WTC11 (cell line): Measurements from ENCODE around the gene PAM. TPM values are rescaled to one million over a fixed set of nuclear protein-coding genes. Genes with fewer than 3 reads are reported as not detected.
A peak's percentile ranks its signal among the peaks of the same experiment; 100 is the strongest.

Experiments used
- ATAC-seq: fragments of 200-7000 bp; cut with Tn5 transposase; 2 replicates; pipeline ENCODE4 v1.10.0; 2021; ENCODE audit warnings: mild to moderate bottlenecking, moderate library complexity
- CTCF ChIA-PET: fragments of 300-600 bp; sonication (Branson Sonifier 250); formaldehyde crosslinking; loops from one replicate; lab custom pipeline; 2021; ENCODE audit warnings: antibody characterized with exemption; lab: Charles Lee
- POLR2A ChIA-PET: fragments of 350-600 bp; sonication (Branson Sonifier 250); formaldehyde crosslinking; loops from one replicate; lab custom pipeline; 2021; ENCODE audit warnings: antibody characterized with exemption; lab: Charles Lee
- DNase-seq: peaks from one replicate; pipeline ENCODE4 v3.0.0; 2021; ENCODE audit warnings: low spot score
- H3K27ac Mint-ChIP-seq: 2 replicates; pipeline ENCODE4 v1.8.0; 2021; ENCODE audit warnings: mixed read lengths
- H3K27me3 Mint-ChIP-seq: 2 replicates; pipeline ENCODE4 v1.8.0; 2021; ENCODE audit warnings: low read depth, mild to moderate bottlenecking, moderate library complexity, mixed read lengths
- H3K36me3 Mint-ChIP-seq: 2 replicates; pipeline ENCODE4 v1.8.0; 2021; ENCODE audit warnings: mixed read lengths
- H3K4me1 Mint-ChIP-seq: 2 replicates; pipeline ENCODE4 v1.8.0; 2022; ENCODE audit warnings: mixed read lengths
- H3K4me3 Mint-ChIP-seq: 2 replicates; pipeline ENCODE4 v1.8.0; 2021; ENCODE audit warnings: mild to moderate bottlenecking, moderate library complexity, mixed read lengths
- H3K9me3 Mint-ChIP-seq: 2 replicates; pipeline ENCODE4 v1.8.0; 2021; ENCODE audit warnings: mixed read lengths
- AFF4 ChIP-seq: sonication (generic); formaldehyde crosslinking; IDR thresholded peaks from 2 replicates; pipeline ENCODE4 v1.8.1; 2023; ENCODE audit warnings: mild to moderate bottlenecking, missing genetic modification reagents, borderline replicate concordance
- AR ChIP-seq: fragments of 250-450 bp; sonication (Bioruptor Pico); IDR thresholded peaks from 2 replicates; pipeline ENCODE4 v1.9.0; 2021; ENCODE audit warnings: mild to moderate bottlenecking
- ATF3 ChIP-seq: sonication (generic); formaldehyde crosslinking; conservative IDR thresholded peaks from 2 replicates; pipeline ENCODE4 v1.8.1; 2022; ENCODE audit warnings: mild to moderate bottlenecking, missing genetic modification reagents
- CBFB ChIP-seq: sonication (generic); formaldehyde crosslinking; IDR thresholded peaks from 2 replicates; pipeline ENCODE4 v1.8.1; 2022; ENCODE audit warnings: mild to moderate bottlenecking, low read depth, missing genetic modification reagents
- CREB1 ChIP-seq: sonication (generic); formaldehyde crosslinking; IDR thresholded peaks from 2 replicates; pipeline ENCODE4 v1.8.0; 2023; ENCODE audit warnings: mild to moderate bottlenecking, missing genetic modification reagents
- CTCF ChIP-seq: fragments of 200-600 bp; IDR thresholded peaks from 2 replicates; pipeline ENCODE4 v1.8.0; 2022; ENCODE audit warnings: antibody characterized with exemption
- ERG ChIP-seq: fragments of 250-450 bp; sonication (Bioruptor Pico); IDR thresholded peaks from 2 replicates; pipeline ENCODE4 v1.8.0; 2021; ENCODE audit warnings: mild to moderate bottlenecking
- ETV6 ChIP-seq: sonication (generic); formaldehyde crosslinking; IDR thresholded peaks from 2 replicates; pipeline ENCODE4 v1.8.1; 2022; ENCODE audit warnings: mild to moderate bottlenecking, missing genetic modification reagents
- FOXJ3 ChIP-seq: sonication (generic); formaldehyde crosslinking; IDR thresholded peaks from 2 replicates; pipeline ENCODE4 v1.9.0; 2021; ENCODE audit warnings: missing genetic modification reagents, mild to moderate bottlenecking, borderline replicate concordance
- FOXK1 ChIP-seq: sonication (generic); formaldehyde crosslinking; IDR thresholded peaks from 2 replicates; pipeline ENCODE4 v1.8.0; 2022; ENCODE audit warnings: mild to moderate bottlenecking, moderate library complexity, missing genetic modification reagents
- KAT7 ChIP-seq: sonication (generic); formaldehyde crosslinking; IDR thresholded peaks from 2 replicates; pipeline ENCODE4 v1.8.1; 2023; ENCODE audit warnings: missing genetic modification reagents, mild to moderate bottlenecking, borderline replicate concordance
- MLX ChIP-seq: sonication (generic); formaldehyde crosslinking; IDR thresholded peaks from 2 replicates; pipeline ENCODE4 v1.8.1; 2023; ENCODE audit warnings: mild to moderate bottlenecking, missing genetic modification reagents, moderate library complexity
- NR1H2 ChIP-seq: sonication (generic); formaldehyde crosslinking; IDR thresholded peaks from 2 replicates; pipeline ENCODE4 v1.9.0; 2021; ENCODE audit warnings: mild to moderate bottlenecking, moderate library complexity, missing genetic modification reagents
- RORB ChIP-seq: fragments of 250-450 bp; sonication (Bioruptor Pico); IDR thresholded peaks from 2 replicates; pipeline ENCODE4 v1.9.0; 2021; ENCODE audit warnings: mild to moderate bottlenecking
- STAT6 ChIP-seq: sonication (generic); formaldehyde crosslinking; conservative IDR thresholded peaks from 2 replicates; pipeline ENCODE4 v1.8.1; 2023; ENCODE audit warnings: mild to moderate bottlenecking, low read depth, missing genetic modification reagents, moderate library complexity
- TCF7 ChIP-seq: sonication (generic); formaldehyde crosslinking; IDR thresholded peaks from 2 replicates; pipeline ENCODE4 v1.8.0; 2022; ENCODE audit warnings: mild to moderate bottlenecking, low read depth, missing genetic modification reagents, moderate library complexity
- ZBTB21 ChIP-seq: sonication (generic); formaldehyde crosslinking; IDR thresholded peaks from 2 replicates; pipeline ENCODE4 v1.8.1; 2023; ENCODE audit warnings: mild to moderate bottlenecking, missing genetic modification reagents, borderline replicate concordance
- ZNF232 ChIP-seq: sonication (generic); formaldehyde crosslinking; IDR thresholded peaks from 2 replicates; pipeline ENCODE4 v1.8.0; 2022; ENCODE audit warnings: mild to moderate bottlenecking, missing genetic modification reagents
- ZNF263 ChIP-seq: sonication (generic); formaldehyde crosslinking; IDR thresholded peaks from 2 replicates; pipeline ENCODE4 v1.8.1; 2022; ENCODE audit warnings: low read depth, mild to moderate bottlenecking, moderate library complexity, missing genetic modification reagents
- ZNF416 ChIP-seq: fragments of 250-450 bp; sonication (Bioruptor Pico); IDR thresholded peaks from 2 replicates; pipeline ENCODE4 v1.9.0; 2021; ENCODE audit warnings: mild to moderate bottlenecking, inconsistent platforms
- ZNF423 ChIP-seq: fragments of 250-450 bp; sonication (Bioruptor Pico); IDR thresholded peaks from 2 replicates; pipeline ENCODE4 v2.1.2; 2022; ENCODE audit warnings: mild to moderate bottlenecking, moderate library complexity
- ZSCAN18 ChIP-seq: fragments of 250-450 bp; sonication (Bioruptor Pico); IDR thresholded peaks from 2 replicates; pipeline ENCODE4 v2.1.2; 2022; ENCODE audit warnings: mild to moderate bottlenecking, moderate library complexity
- total RNA-seq: library from RNA; stranded (reverse); gene quantifications from 3 replicates; pipeline ENCODE4 v1.2.3, GENCODE V29; 2021

Gene PAM
- total RNA-seq, 1 experiment from 2014 or later: 52.3 TPM

- TF ChIP-seq AFF4 (CRISPR knock-in tag): no peak
- no peak for TF ChIP-seq TCF7
- no peak for TF ChIP-seq ZBTB21
- no peak for TF ChIP-seq ZNF232
- TF ChIP-seq STAT6 (CRISPR knock-in tag): no peak
These were observed 182.8 kb downstream of the PAM start (continued) for GRCh38 chr5:102937894-102938293.

- ATAC-seq: no peak
- no peaks in the 10 kb centered on the region for H3K9me3 Mint-ChIP-seq
- no peak overlapping the region for H3K4me3 Mint-ChIP-seq
- no peaks in the 10 kb centered on the region for H3K36me3 Mint-ChIP-seq
- ChIA-PET POLR2A (no interaction called here), CTCF (no interaction called here)
- H3K27me3 Mint-ChIP-seq: no peaks in the 10 kb centered on the region
- H3K4me1 Mint-ChIP-seq: no peaks in the 10 kb centered on the region
- no peak for DNase-seq
- 0 out of 2 replicates have a peak overlapping the region, but pooled peaks have one; percentile 26 for H3K27ac Mint-ChIP-seq
- no peak for TF ChIP-seq FOXK1
- no peak for TF ChIP-seq CBFB (CRISPR knock-in tag)
- TF ChIP-seq FOXJ3 (CRISPR knock-in tag): no peak
- TF ChIP-seq CTCF: no peak
- no peak for TF ChIP-seq KAT7 (CRISPR knock-in tag)
- TF ChIP-seq NR1H2 (CRISPR knock-in tag): no peak
- no peak for TF ChIP-seq CREB1 (CRISPR knock-in tag)
- no peak for TF ChIP-seq ZNF423 (CRISPR knock-in tag)
- TF ChIP-seq ZSCAN18 (CRISPR knock-in tag): no peak
- no peak for TF ChIP-seq RORB
- TF ChIP-seq MLX (CRISPR knock-in tag): no peak
- TF ChIP-seq ERG (CRISPR knock-in tag): no peak
- TF ChIP-seq ETV6 (CRISPR knock-in tag): no peak
- TF ChIP-seq ZNF232: no peak
- no peak for TF ChIP-seq AR (CRISPR knock-in tag)
- TF ChIP-seq ZNF263: no peak
- TF ChIP-seq ZNF416 (CRISPR knock-in tag): no peak
- TF ChIP-seq ATF3 (CRISPR knock-in tag): no peak
These were observed 186.0 kb downstream of the PAM start for GRCh38 chr5:102941111-102941510.
